ENCODE measurements around the gene N4BP2L2.

The N4BP2L2 gene

GRCh38 chr13:32491028-32491427, 47.6 kb downstream of the N4BP2L2 start:
- Histone ChIP-seq H3K4me3 (ENCODE audit: low read length) (no peak overlapping the region), H3K9ac (ENCODE audit: low read length) (no peak overlapping the region), H3K36me3 (ENCODE audit: control insufficient read depth, insufficient read depth, low read length) (no peaks in the 10 kb centered on the region), H3K27me3 (ENCODE audit: control insufficient read depth, insufficient read depth, low read length) (no peaks in the 10 kb centered on the region), H3K4me1 (ENCODE audit: control insufficient read depth, insufficient read depth, low read length) (no peaks in the 10 kb centered on the region), H3K9me3 (ENCODE audit: control insufficient read depth, low read length) (no peaks in the 10 kb centered on the region)

- Histone ChIP-seq H3K27me3 (ENCODE audit: control insufficient read depth, insufficient read depth, low read length) (no peaks in the 10 kb centered on the region), H3K36me3 (ENCODE audit: control insufficient read depth, insufficient read depth, low read length) (no peaks in the 10 kb centered on the region), H3K4me3 (ENCODE audit: low read length) (no peak overlapping the region), H3K4me1 (ENCODE audit: control insufficient read depth, insufficient read depth, low read length) (no peaks in the 10 kb centered on the region), H3K9me3 (ENCODE audit: control insufficient read depth, low read length) (no peaks in the 10 kb centered on the region), H3K9ac (ENCODE audit: low read length) (no peak overlapping the region)
Observed at GRCh38 chr13:32476892-32477291, 61.7 kb downstream of the N4BP2L2 start.

GRCh38 chr13:32476021-32476731, 62.4 kb downstream of the N4BP2L2 start:
- H3K4me3 ChIP-seq (ENCODE audit: low read length) = no peak overlapping the region
- no peaks in the 10 kb centered on the region for H3K27me3 ChIP-seq (ENCODE audit: control insufficient read depth, insufficient read depth, low read length)
- H3K9me3 ChIP-seq (ENCODE audit: control insufficient read depth, low read length) = no peaks in the 10 kb centered on the region
- no peaks in the 10 kb centered on the region for H3K4me1 ChIP-seq (ENCODE audit: control insufficient read depth, insufficient read depth, low read length)
- H3K36me3 ChIP-seq (ENCODE audit: control insufficient read depth, insufficient read depth, low read length) = no peaks in the 10 kb centered on the region
- H3K9ac ChIP-seq (ENCODE audit: low read length) = no peak overlapping the region

GRCh38 chr13:32474999-32475792, 63.4 kb downstream of the N4BP2L2 start:
- Histone ChIP-seq H3K9me3 (ENCODE audit: control insufficient read depth, low read length) (no peaks in the 10 kb centered on the region), H3K4me1 (ENCODE audit: control insufficient read depth, insufficient read depth, low read length) (no peaks in the 10 kb centered on the region), H3K9ac (ENCODE audit: low read length) (no peak overlapping the region), H3K27me3 (ENCODE audit: control insufficient read depth, insufficient read depth, low read length) (no peaks in the 10 kb centered on the region), H3K36me3 (ENCODE audit: control insufficient read depth, insufficient read depth, low read length) (no peaks in the 10 kb centered on the region), H3K4me3 (ENCODE audit: low read length) (no peak overlapping the region)

GRCh38 chr13:32473650-32474049, 64.9 kb downstream of the N4BP2L2 start:
- H3K27me3 ChIP-seq (ENCODE audit: control insufficient read depth, insufficient read depth, low read length) = no peaks in the 10 kb centered on the region
- H3K9me3 ChIP-seq (ENCODE audit: control insufficient read depth, low read length) = no peaks in the 10 kb centered on the region
- no peaks in the 10 kb centered on the region for H3K36me3 ChIP-seq (ENCODE audit: control insufficient read depth, insufficient read depth, low read length)
- H3K4me1 ChIP-seq (ENCODE audit: control insufficient read depth, insufficient read depth, low read length) = no peaks in the 10 kb centered on the region
- H3K9ac ChIP-seq (ENCODE audit: low read length) = no peak overlapping the region
- no peak overlapping the region for H3K4me3 ChIP-seq (ENCODE audit: low read length)

GRCh38 chr13:32472194-32472621, 66.4 kb downstream of the N4BP2L2 start:
- no peak overlapping the region for H3K4me3 ChIP-seq (ENCODE audit: low read length)

GRCh38 chr13:32471187-32471922, 67.2 kb downstream of the N4BP2L2 start:
- no peak overlapping the region for H3K9ac ChIP-seq (ENCODE audit: low read length)
- H3K4me3 ChIP-seq (ENCODE audit: low read length) = no peak overlapping the region
- no peaks in the 10 kb centered on the region for H3K4me1 ChIP-seq (ENCODE audit: control insufficient read depth, insufficient read depth, low read length)
- H3K9me3 ChIP-seq (ENCODE audit: control insufficient read depth, low read length) = no peaks in the 10 kb centered on the region
- H3K36me3 ChIP-seq (ENCODE audit: control insufficient read depth, insufficient read depth, low read length) = no peaks in the 10 kb centered on the region
- no peaks in the 10 kb centered on the region for H3K27me3 ChIP-seq (ENCODE audit: control insufficient read depth, insufficient read depth, low read length)

More at GRCh38 chr13:32472194-32472621, 66.4 kb downstream of the N4BP2L2 start:
- no peak overlapping the region for H3K9ac ChIP-seq (ENCODE audit: low read length)
- no peaks in the 10 kb centered on the region for H3K9me3 ChIP-seq (ENCODE audit: control insufficient read depth, low read length)
- no peaks in the 10 kb centered on the region for H3K36me3 ChIP-seq (ENCODE audit: control insufficient read depth, insufficient read depth, low read length)
- H3K4me1 ChIP-seq (ENCODE audit: control insufficient read depth, insufficient read depth, low read length) = no peaks in the 10 kb centered on the region
- no peaks in the 10 kb centered on the region for H3K27me3 ChIP-seq (ENCODE audit: control insufficient read depth, insufficient read depth, low read length)

- Histone ChIP-seq H3K9me3 (ENCODE audit: control insufficient read depth, low read length) (no peaks in the 10 kb centered on the region), H3K9ac (ENCODE audit: low read length) (no peak overlapping the region), H3K36me3 (ENCODE audit: control insufficient read depth, insufficient read depth, low read length) (no peaks in the 10 kb centered on the region), H3K4me1 (ENCODE audit: control insufficient read depth, insufficient read depth, low read length) (no peaks in the 10 kb centered on the region), H3K27me3 (ENCODE audit: control insufficient read depth, insufficient read depth, low read length) (no peaks in the 10 kb centered on the region), H3K4me3 (ENCODE audit: low read length) (no peak overlapping the region)
Observed at GRCh38 chr13:32468502-32469142, 70.0 kb downstream of the N4BP2L2 start.

- Histone ChIP-seq H3K9ac (ENCODE audit: low read length) (no peak overlapping the region), H3K27me3 (ENCODE audit: control insufficient read depth, insufficient read depth, low read length) (no peaks in the 10 kb centered on the region), H3K4me1 (ENCODE audit: control insufficient read depth, insufficient read depth, low read length) (no peaks in the 10 kb centered on the region), H3K4me3 (ENCODE audit: low read length) (no peak overlapping the region), H3K9me3 (ENCODE audit: control insufficient read depth, low read length) (no peaks in the 10 kb centered on the region), H3K36me3 (ENCODE audit: control insufficient read depth, insufficient read depth, low read length) (no peaks in the 10 kb centered on the region)
Observed at GRCh38 chr13:32456591-32456990, 82.0 kb downstream of the N4BP2L2 start.

GRCh38 chr13:32455594-32455903, 83.0 kb downstream of the N4BP2L2 start:
- Histone ChIP-seq H3K9me3 (ENCODE audit: control insufficient read depth, low read length) (no peaks in the 10 kb centered on the region), H3K36me3 (ENCODE audit: control insufficient read depth, insufficient read depth, low read length) (no peaks in the 10 kb centered on the region), H3K9ac (ENCODE audit: low read length) (no peak overlapping the region), H3K4me1 (ENCODE audit: control insufficient read depth, insufficient read depth, low read length) (no peaks in the 10 kb centered on the region), H3K4me3 (ENCODE audit: low read length) (no peak overlapping the region), H3K27me3 (ENCODE audit: control insufficient read depth, insufficient read depth, low read length) (no peaks in the 10 kb centered on the region)

- no peak overlapping the region for H3K4me3 ChIP-seq (ENCODE audit: low read length)
- no peaks in the 10 kb centered on the region for H3K36me3 ChIP-seq (ENCODE audit: control insufficient read depth, insufficient read depth, low read length)
- H3K9ac ChIP-seq (ENCODE audit: low read length) = no peak overlapping the region
Observed at GRCh38 chr13:32454886-32455593, 83.6 kb downstream of the N4BP2L2 start.

More at GRCh38 chr13:32454886-32455593, 83.6 kb downstream of the N4BP2L2 start:
- no peaks in the 10 kb centered on the region for H3K27me3 ChIP-seq (ENCODE audit: control insufficient read depth, insufficient read depth, low read length)
- no peaks in the 10 kb centered on the region for H3K4me1 ChIP-seq (ENCODE audit: control insufficient read depth, insufficient read depth, low read length)
- no peaks in the 10 kb centered on the region for H3K9me3 ChIP-seq (ENCODE audit: control insufficient read depth, low read length)
